Right ventricle myocardium superior (tissue), 1 donor: ENCODE measurements around the gene SLC16A8. TPM values are rescaled to one million over a fixed set of nuclear protein-coding genes. Genes with fewer than 3 reads are reported as not detected.
"Not testable (repeated sequence)": the region's sequence is repeated elsewhere in the genome, so short reads cannot be mapped to it uniquely, and the experiment has no call there.

ENCODE experiments used
- ATAC-seq: fragments of 200-7000 bp; cut with Tn5 transposase; one replicate; pipeline ENCODE4 v1.9.1; 2020; ENCODE audit warnings: mild to moderate bottlenecking; ENCODE audit not compliant: poor library complexity
- DNase-seq: peaks from one replicate; pipeline ENCODE4 v3.0.0-alpha.2; 2020
- intact Hi-C: fragments of 100-400 bp; cut with DNase I; formaldehyde crosslinking; loops from one replicate; pipeline ENCODE4 v1.11.2; 2022
- total RNA-seq: library from RNA; stranded (reverse); fragmentation: NEBNext Ultra II Directional; extraction: Animal tissue kit (Norgen Biotek cat#: 25700); gene quantifications from one replicate; pipeline ENCODE4 v1.2.1, GENCODE V29; 2021
- donor health status: DM: no; HTN: yes; CAD: no; lungs with severe emphysema.

Gene SLC16A8
- total RNA-seq, 1 donor from 2014 or later, result not detected

GRCh38 chr22:38097557-38098409 is 13.8 kb upstream of the SLC16A8 start:
- peak; percentile 36 for DNase-seq
- ATAC-seq, result no peak
- intact Hi-C loops, result no loop called here

GRCh38 chr22:38097058-38097457 is 13.1 kb upstream of the SLC16A8 start:
- DNase-seq (peak; percentile 17), ATAC-seq (no peak)
- intact Hi-C loops, result no loop called here

DNA sequence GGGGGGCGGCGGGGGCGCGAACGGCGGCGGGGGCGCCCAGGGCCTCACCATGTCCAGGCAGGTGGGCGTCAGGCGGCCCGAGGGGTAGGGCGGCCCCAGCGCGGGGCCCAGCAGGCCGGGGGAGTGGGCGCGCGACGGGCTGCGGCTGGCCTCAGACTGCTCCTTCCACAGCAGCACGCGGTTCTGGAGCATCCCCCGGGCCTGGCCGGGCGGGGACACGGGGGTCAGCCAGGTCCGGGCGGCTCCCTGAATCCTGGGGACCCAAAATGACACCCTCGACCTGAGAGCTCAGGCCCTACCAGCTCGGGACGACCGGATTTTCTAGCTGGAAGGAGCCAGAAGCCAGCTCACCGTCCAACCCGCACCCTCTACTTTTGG is 5.5 kb upstream of the SLC16A8 start:
- intact Hi-C loops, result no loop called here
- no peak for ATAC-seq
- DNase-seq, result peak; percentile 31

DNA sequence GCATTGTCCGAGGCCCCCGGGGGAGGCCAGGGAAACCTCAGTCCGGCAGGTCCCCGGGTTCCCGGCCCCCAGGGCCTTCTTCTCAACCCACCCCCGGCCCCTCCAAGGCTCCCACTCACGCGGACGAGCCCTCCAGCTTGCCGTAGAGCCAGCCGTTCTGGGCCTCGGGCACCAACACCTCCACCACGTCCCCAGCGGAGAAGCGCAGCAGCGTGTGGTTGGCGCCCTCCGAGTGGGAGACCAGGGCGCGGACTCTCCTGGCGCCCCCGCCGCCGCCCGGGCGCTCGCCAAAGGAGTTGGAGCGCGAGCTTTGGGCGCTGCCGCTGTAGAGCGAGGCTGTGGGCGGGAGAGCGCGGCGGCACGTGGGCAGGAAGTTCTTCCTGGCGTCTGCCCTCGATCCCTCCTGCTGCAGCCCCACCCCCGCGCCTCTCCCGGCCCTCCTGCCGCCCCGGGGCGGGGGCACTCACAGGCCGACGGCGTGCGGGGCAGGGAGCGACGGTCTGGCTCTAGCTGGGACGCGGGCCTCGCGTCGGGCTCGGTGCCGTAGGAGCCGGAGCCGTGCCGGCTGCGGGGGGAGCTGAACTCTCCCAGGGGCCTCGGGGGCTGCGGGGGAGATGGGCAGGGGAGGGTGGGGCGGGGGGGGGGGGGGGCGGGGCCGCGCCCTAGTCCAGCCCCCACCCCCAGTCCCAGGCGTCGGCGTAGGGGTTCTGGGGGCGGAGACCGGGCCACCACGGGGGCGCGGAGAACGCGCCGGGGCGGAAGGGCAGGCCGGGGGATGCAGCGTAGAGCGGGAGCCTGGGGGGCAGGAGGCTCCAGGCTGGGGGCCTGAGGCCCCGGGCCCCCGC is 4.9 kb upstream of the SLC16A8 start:
- DNase-seq, result peak; percentile 45
- ATAC-seq, result peak; percentile 44
- intact Hi-C loops, result no loop called here

GRCh38 chr22:38087855-38088254 is 3.9 kb upstream of the SLC16A8 start:
- DNase-seq, result peak; percentile 17
- intact Hi-C loops, result no loop called here
- ATAC-seq, result no peak

- ATAC-seq, result no peak
- intact Hi-C loops, result no loop called here
- peak; percentile 40 for DNase-seq
These were observed 3.0 kb upstream of the SLC16A8 start for GRCh38 chr22:38086942-38087341.

DNA sequence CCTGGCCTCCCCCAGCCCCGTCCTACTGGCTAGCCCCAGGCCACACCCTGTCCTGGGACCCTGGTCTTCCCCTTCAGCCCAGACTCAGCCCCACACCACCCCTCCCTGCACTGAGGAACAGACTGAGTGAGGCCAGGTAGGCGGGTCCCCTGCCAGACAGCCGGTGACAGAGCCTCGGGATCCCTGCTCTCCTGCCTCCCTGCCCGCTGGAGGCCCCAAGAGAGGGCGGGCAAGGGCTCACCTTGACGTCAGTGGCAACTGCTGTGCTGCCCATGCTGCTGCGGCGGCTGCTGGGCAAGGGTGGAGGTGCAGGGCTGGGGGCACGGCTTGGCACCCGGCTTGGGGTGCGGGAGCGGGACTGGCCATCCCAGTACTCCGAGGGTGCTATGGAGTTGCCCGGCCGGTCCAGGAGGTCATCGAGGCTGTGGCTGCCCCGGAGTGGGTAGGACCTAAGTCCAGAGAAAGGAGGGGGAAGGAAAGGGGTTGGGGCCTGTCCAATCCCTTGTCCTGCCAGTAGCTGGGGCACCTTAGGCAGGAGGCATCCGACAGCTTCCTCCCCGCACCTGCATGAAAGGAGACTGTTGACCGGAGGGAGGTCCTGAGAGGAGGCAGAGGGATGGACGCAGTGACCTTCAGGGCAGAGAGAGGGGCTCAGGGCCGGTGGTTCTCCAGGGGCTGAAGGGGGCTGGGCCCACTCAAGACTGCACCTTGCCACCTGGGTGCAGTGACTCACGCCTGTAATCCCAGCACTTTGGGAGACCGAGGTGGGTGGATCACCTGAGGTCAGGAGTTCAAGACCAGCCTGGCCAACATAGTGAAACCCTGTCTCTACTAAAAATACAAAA is 2.2 kb upstream of the SLC16A8 start:
- intact Hi-C loops, result no loop called here
- ATAC-seq (no peak), DNase-seq (peak; percentile 13)

DNA sequence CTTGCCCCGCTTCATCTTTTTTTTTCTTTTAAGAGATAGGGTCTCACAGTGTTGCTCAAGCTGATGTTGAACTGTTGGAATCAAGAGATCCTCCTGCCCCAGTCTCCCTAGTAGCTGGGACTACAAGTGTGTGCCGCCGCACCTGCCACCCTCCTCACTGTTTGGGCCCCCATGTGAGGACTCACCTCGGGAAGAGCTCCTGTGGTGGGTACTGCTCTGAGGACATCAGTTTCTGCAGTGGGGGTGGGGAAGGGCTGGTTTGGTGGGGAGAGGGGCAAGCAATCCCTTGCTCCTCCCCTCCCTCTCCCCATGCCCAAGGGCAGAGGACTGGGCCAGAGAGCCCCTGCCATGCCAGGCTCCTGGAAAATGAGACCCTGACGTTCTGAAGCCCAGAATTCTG is 1.5 kb upstream of the SLC16A8 start:
- DNase-seq, result no peak
- intact Hi-C loops, result no loop called here
- ATAC-seq, result no peak

- intact Hi-C loops, result no loop called here
- no peak for ATAC-seq
- peak; percentile 24 for DNase-seq
These were observed 1.1 kb upstream of the SLC16A8 start for GRCh38 chr22:38085056-38085455.

DNA sequence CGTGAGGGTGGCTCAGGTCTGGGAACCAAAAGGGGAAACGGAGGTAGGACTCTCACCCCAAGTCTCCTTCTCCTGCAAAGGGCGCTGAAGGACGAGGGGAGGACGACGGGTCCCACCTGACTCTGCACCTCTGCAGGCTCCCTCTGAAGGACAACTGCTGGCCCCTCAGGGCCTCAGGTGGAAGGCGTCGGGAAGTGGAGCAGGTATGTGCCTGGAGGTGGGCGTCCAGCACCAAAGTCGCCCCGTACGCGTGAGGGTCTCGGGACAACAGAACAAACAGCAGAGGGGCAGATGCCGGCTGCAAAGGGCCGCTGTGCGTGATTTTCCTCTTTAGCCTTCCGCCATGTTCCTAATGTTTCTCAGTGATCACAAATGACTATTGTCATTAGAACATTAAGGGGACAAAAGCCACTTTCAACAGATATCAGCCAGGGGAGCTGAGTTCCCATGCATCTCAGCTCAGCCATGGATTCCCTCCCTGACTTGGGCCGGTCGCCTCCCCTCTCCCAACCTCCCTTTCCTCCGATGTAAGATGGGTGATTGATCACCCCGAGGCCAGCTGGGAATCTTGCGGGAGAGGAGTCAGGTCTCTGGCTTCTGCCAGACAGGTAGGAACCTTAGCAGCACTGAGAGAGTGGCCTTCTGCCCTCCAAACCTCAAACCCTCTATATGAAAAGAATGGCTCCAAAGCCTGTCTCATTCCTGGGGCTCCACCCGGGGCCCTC is 836 bp downstream of the SLC16A8 start:
- intact Hi-C loops, result no loop called here
- DNase-seq (peak; percentile 24), ATAC-seq (no peak)

GRCh38 chr22:38081941-38082828 is 1.8 kb downstream of the SLC16A8 start:
- intact Hi-C loops, result no loop called here
- ATAC-seq (no peak), DNase-seq (peak; percentile 43)

DNA sequence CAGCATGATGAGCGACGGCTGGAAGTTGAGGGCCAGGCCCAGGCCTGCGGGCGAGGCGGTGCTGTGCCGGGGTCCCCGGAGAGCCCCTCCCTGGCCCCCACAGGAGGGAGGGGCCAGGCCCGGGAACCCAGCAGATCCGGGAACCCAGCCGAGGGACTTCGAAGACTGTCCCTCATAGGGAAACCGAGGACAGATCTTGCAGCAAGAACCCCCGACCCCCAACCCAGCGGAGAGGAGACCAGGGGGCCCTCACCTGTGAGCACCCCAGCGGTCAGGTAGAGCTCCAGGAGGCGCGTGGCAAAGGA is 2.4 kb downstream of the SLC16A8 start:
- DNase-seq (no peak), ATAC-seq (no peak)
- intact Hi-C loops, result no loop called here

DNA sequence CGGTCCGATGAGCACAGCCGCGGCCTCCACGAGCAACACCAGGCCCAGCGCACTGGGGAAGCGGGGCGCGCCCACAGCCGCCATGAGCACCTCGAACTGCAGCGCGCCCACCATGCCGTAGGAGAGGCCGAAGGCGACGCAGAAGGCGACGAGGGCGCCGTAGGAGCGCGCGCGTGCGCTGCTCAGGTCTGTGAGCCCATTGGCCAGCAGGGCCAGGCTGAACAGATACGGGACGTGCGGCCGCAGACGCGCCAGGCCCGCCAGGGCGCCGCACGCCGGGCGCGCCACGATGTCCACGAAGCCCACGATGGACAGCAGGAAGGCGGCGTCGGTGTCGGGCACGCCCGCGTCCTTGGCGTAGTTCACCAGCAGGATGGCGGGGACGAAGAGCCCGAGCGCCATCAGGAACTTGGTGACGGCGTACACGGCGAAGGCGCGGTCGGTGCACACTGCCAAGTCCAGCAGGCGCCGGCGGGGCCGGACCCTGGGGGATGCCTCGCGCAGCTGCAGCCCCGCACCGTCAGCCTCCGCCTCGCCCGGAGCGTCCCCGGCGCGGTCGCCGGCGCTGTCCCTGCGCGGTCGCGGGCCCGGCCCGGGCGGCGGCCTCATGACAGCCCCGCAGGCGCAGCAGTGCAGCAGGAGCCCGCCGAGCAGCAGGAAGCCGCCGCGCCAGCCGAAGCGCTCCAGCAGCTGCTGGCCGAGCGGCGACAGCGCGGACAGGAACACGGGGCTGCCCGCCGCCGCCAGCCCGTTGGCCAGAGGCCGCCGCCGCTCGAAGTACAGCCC is 2.9 kb downstream of the SLC16A8 start:
- ATAC-seq, result peak; percentile 70
- intact Hi-C loops, result no loop called here

GRCh38 chr22:38080474-38080849 is 3.5 kb downstream of the SLC16A8 start:
- ATAC-seq (no peak), DNase-seq (no peak)
- intact Hi-C loops, result no loop called here

More for the DNA sequence above, 2.9 kb downstream of the SLC16A8 start:
- DNase-seq, result peak; percentile 62

- intact Hi-C loops, result no loop called here
- DNase-seq (no peak), ATAC-seq (no peak)
These were observed 4.2 kb downstream of the SLC16A8 start for GRCh38 chr22:38079804-38080203.

DNA sequence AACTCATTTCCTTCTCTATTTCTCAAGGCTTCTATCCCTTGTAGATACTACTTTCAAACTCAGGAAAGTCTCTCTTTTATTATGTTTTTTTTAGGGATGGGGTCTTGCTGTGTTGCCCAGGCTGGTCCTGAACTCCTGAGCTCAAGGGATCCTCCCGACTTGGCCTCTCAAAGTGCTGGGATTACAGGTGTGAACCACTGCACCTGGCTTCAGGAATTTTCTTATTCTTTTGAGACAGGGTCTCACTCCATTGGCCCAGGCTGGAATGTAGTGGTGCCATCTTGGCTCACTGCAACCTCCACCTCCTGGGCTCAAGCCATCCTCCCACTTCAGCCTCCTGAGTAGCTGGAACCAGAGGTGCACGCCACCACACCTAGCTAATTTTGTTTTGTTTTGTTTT is 4.8 kb downstream of the SLC16A8 start:
- DNase-seq, ATAC-seq, intact Hi-C loops: not testable (repeated sequence)
